Gastroesophageal sphincter (tissue), 4 donors: ENCODE data around the gene ABCC1. TPM values are rescaled to one million over a fixed set of nuclear protein-coding genes. Genes with fewer than 3 reads are reported as not detected.
"Not testable (repeated sequence)": the region's sequence is repeated elsewhere in the genome, so short reads cannot be mapped to it uniquely, and the experiment has no call there.

Experiments used
- ATAC-seq: fragments of 150-250 bp; one replicate; pipeline ENCODE4 v1.9.1; 2016; ENCODE audit warnings: mild to moderate bottlenecking, moderate library complexity
- H3K27ac ChIP-seq, 4 donors: fragments of 200-600 bp; sonication (generic) in 3 of 4; 1 replicate in 3 of 4; 2 replicates in 1 of 4; pipeline ENCODE4 v1.5.1; 2016 to 2019
- H3K27me3 ChIP-seq: fragments of 200-600 bp; sonication (generic); one replicate; pipeline ENCODE4 v1.5.1; 2019
- H3K36me3 ChIP-seq, 2 donors: fragments of 200-600 bp; sonication (generic); one replicate each; pipeline ENCODE4 v1.5.1; 2019; ENCODE audit warnings: control low read depth in 1 of 2
- H3K4me1 ChIP-seq, 3 donors: fragments of 200-600 bp; sonication (generic); 1 replicate in 2 of 3; 2 replicates in 1 of 3; pipeline ENCODE4 v1.5.1; 2016 to 2019; ENCODE audit warnings: control low read depth in 2 of 3
- H3K4me3 ChIP-seq, 2 donors: fragments of 200-600 bp; sonication (generic); one replicate each; pipeline ENCODE4 v1.5.1; 2019; ENCODE audit warnings: mild to moderate bottlenecking in 1 of 2, moderate library complexity in 1 of 2
- H3K9me3 ChIP-seq, 3 donors: fragments of 200-600 bp; sonication (generic); one replicate each; pipeline ENCODE4 v1.5.1; 2017 to 2019; ENCODE audit warnings: control low read depth in 2 of 3
- EP300 ChIP-seq: sonication (generic); formaldehyde crosslinking; IDR thresholded peaks from one replicate; pipeline ENCODE4 v1.6.1; 2017; ENCODE audit warnings: antibody characterized with exemption, mild to moderate bottlenecking
- POLR2A ChIP-seq, 2 donors: fragments of 450-650 bp; IDR thresholded peaks; one replicate each; pipeline ENCODE4 v1.6.1; 2017; ENCODE audit warnings: antibody characterized with exemption in 2 of 2, mild to moderate bottlenecking in 2 of 2, moderate library complexity in 1 of 2
- POLR2AphosphoS5 ChIP-seq: sonication (generic); formaldehyde crosslinking; IDR thresholded peaks from one replicate; pipeline ENCODE4 v1.6.1; 2017; ENCODE audit warnings: antibody characterized with exemption
- WGBS, 2 donors: methylation state at CpG; one replicate each; pipeline ENCODE4 v1.1.5; 2018; ENCODE audit warnings: low coverage in 1 of 2; 5-methylcytosine and 5-hydroxymethylcytosine counted together
- total RNA-seq, 4 donors: library from RNA; depleted of rRNA; stranded (reverse); fragments of >200 nt; gene quantifications; one replicate each; pipeline ENCODE4 v1.1.0, GENCODE V29; 2016
- TF ChIP-seq, protein P1 (sequence below), 4 experiments: fragments of 200-600 bp in 2 of 4; fragments of 450-650 bp in 2 of 4; sonication (generic) in 1 of 4; IDR thresholded peaks; one replicate each; pipeline ENCODE4 v1.5.1; 2017 to 2019; ENCODE audit warnings: antibody characterized with exemption in 4 of 4, mild to moderate bottlenecking in 2 of 4, moderate library complexity in 2 of 4

The ABCC1 gene
- total RNA-seq, 4 donors from 2014 or later, result 50.8 to 122 (median 63.1) TPM

- 82 to 100% methylated on average over 2 of the region's 7 CpGs for WGBS, 2 donors
- TF ChIP-seq POLR2AphosphoS5 (no peak), POLR2A (IDR thresholded peaks at IDR 0.05) (no peak), EP300 (no peak)
- TF ChIP-seq, protein P1, sequence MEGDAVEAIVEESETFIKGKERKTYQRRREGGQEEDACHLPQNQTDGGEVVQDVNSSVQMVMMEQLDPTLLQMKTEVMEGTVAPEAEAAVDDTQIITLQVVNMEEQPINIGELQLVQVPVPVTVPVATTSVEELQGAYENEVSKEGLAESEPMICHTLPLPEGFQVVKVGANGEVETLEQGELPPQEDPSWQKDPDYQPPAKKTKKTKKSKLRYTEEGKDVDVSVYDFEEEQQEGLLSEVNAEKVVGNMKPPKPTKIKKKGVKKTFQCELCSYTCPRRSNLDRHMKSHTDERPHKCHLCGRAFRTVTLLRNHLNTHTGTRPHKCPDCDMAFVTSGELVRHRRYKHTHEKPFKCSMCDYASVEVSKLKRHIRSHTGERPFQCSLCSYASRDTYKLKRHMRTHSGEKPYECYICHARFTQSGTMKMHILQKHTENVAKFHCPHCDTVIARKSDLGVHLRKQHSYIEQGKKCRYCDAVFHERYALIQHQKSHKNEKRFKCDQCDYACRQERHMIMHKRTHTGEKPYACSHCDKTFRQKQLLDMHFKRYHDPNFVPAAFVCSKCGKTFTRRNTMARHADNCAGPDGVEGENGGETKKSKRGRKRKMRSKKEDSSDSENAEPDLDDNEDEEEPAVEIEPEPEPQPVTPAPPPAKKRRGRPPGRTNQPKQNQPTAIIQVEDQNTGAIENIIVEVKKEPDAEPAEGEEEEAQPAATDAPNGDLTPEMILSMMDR (IDR thresholded peaks at IDR 0.05), result no peak
- H3K36me3 ChIP-seq, result no peaks in the 10 kb centered on the region
- H3K4me3 ChIP-seq, result no peak overlapping the region
- ATAC-seq, result no peak
- H3K27ac ChIP-seq, result no peak overlapping the region
- H3K9me3 ChIP-seq, result no peaks in the 10 kb centered on the region
- no peaks in the 10 kb centered on the region for H3K27me3 ChIP-seq
- no peaks in the 10 kb centered on the region for H3K4me1 ChIP-seq
These were observed 229.2 kb downstream of the ABCC1 start for GRCh38 chr16:16178455-16179162.

GRCh38 chr16:16181748-16182147 is 232.3 kb downstream of the ABCC1 start:
- not testable (repeated sequence) for H3K27ac ChIP-seq, H3K9me3 ChIP-seq, H3K4me1 ChIP-seq, H3K36me3 ChIP-seq, H3K27me3 ChIP-seq, H3K4me3 ChIP-seq, ATAC-seq
- WGBS, 2 donors, result 82% methylated on average over 3 of the region's 3 CpGs; no CpG with 5 or more reads in 1 of the 2 donors

DNA sequence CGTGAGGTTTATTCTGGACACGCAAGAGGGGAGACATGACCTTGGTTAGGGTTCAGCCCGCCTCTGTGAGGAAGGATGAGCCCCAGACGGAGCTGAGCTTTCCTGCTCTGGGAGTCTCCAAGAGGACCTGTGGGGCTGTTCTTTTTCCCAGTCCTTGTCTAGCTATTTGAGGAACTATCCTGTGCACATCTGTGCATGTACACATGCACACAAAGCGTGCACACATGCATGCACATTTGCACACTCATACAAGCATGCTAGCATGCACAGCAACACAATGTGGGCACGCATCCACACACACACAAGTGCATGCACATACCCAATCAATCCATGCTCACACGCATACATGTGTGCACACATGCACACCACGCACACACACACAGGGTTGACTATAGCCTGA is 233.5 kb downstream of the ABCC1 start:
- Histone ChIP-seq H3K9me3 (no peaks in the 10 kb centered on the region), H3K27ac (no peak overlapping the region), H3K4me1 (no peaks in the 10 kb centered on the region), H3K36me3 (no peaks in the 10 kb centered on the region), H3K27me3 (no peaks in the 10 kb centered on the region), H3K4me3 (no peak overlapping the region)
- WGBS, 2 donors, result 52 to 93% methylated on average over 4 to 5 of the region's 8 CpGs
- TF ChIP-seq POLR2A (IDR thresholded peaks at IDR 0.05) (no peak), POLR2AphosphoS5 (no peak), EP300 (no peak)
- TF ChIP-seq, protein P1 (IDR thresholded peaks at IDR 0.05), result no peak
- ATAC-seq, result no peak

- WGBS, 2 donors, result 60% methylated on average over 1 of the region's 8 CpGs; no CpG with 5 or more reads in 1 of the 2 donors
- ATAC-seq, result no peak
These were observed 234.1 kb downstream of the ABCC1 start for GRCh38 chr16:16183562-16183961.

DNA sequence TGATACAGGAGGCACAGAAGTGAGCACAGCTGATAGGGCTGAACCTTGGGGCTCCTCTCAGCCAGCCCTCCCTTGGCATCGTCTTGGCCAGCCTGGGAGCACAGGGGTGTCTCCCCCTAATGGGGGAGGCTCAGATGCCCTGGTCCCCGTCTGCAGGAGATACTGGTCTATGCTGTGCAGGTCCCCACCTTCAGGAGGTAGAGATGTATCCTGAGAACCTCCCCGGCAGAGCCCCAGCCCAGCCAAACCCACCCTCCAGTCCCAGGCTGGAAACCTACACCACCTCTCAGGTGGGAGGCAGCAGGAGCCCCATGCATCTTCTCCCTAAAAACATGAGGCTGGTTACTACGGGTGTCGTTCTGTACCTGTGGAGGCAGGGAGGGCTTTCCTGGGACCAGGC is 235.2 kb downstream of the ABCC1 start:
- no peak overlapping the region for H3K27ac ChIP-seq
- H3K4me3 ChIP-seq, result no peak overlapping the region
- H3K27me3 ChIP-seq, result no peaks in the 10 kb centered on the region
- no peaks in the 10 kb centered on the region for H3K9me3 ChIP-seq
- H3K36me3 ChIP-seq, result no peaks in the 10 kb centered on the region
- TF ChIP-seq POLR2AphosphoS5 (no peak), POLR2A (IDR thresholded peaks at IDR 0.05) (no peak), EP300 (no peak)
- TF ChIP-seq, protein P1 (IDR thresholded peaks at IDR 0.05), result no peak
- 80% methylated on average over 1 of the region's 5 CpGs; no CpG with 5 or more reads in 1 of the 2 donors for WGBS, 2 donors
- ATAC-seq, result no peak
- no peaks in the 10 kb centered on the region for H3K4me1 ChIP-seq

More at GRCh38 chr16:16183562-16183961, 234.1 kb downstream of the ABCC1 start:
- TF ChIP-seq POLR2AphosphoS5 (no peak), POLR2A (IDR thresholded peaks at IDR 0.05) (no peak), EP300 (no peak)
- TF ChIP-seq, protein P1 (IDR thresholded peaks at IDR 0.05), result no peak
- Histone ChIP-seq H3K27ac (no peak overlapping the region), H3K4me3 (no peak overlapping the region), H3K27me3 (no peaks in the 10 kb centered on the region), H3K9me3 (no peaks in the 10 kb centered on the region), H3K36me3 (no peaks in the 10 kb centered on the region), H3K4me1 (no peaks in the 10 kb centered on the region)
